Measurements from ENCODE around the gene FCN2. TPM values are rescaled to one million over a fixed set of nuclear protein-coding genes. Genes with fewer than 3 reads are reported as not detected.

Gene FCN2
- total RNA-seq, 4 donors from 2014 or later: 1.9 TPM; not detected in 3

DNA sequence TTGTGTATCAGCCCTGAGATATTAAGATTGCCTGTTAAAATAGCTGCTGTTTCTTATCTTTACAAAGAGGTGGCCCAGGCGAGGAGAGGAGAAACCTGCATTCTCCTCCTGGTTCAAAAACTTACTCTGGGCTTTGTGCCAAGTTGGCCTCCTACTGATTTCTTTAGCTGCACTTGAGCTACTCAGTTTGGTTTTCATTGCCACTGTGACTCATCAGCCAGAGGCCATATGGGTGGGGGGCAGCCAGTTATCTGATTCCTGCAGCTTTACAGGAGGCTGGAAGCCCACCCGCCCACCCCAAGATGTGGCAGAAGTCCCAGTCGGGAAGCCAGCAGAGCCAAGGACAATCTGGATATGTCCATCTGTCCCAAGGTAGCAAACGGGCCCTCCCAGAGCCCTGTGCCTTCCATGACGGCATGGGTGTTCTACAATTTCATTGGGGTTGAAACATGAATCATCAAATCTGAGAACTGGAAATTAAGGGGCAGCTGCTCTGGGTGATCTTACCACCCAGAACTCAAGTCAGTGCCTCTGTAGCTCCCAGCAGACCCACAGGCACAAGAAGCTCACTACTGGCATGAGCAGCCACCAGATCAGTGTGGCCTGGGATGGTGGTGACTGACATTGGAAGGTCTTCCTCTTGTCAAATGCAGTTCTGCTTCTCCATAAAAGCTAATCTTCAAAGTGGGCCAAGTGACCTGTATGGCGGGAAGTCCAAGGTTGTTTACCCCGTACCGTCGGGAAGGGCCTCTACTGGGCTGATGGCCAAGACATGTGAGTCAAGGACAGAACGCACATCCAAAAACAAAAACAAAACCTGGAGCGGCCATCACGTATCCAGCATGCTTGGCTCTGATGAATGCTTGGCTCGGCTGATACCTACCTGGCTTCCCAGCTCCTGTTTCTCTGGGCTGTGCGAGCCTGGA lies 15.6 kb downstream of the FCN2 start:
- TF ChIP-seq POLR2A (IDR thresholded peaks at IDR 0.05) (no peak), CTCF (IDR thresholded peaks at IDR 0.05) (no peak), EP300 (IDR thresholded peaks at IDR 0.05) (peak in 1 of 2 donors; percentile 81)
- peak overlapping the region; percentile 17 to 81 (median 50) for H3K27ac ChIP-seq
- no peak overlapping the region for H3K4me3 ChIP-seq
- H3K9me3 ChIP-seq: peaks cover 0 to 30% (median 0%) of the 10 kb centered on the region in 4 donors
- no peaks in the 10 kb centered on the region for H3K36me3 ChIP-seq
- H3K27me3 ChIP-seq: no peaks in the 10 kb centered on the region
- peak; percentile 64 to 80 for DNase-seq (ENCODE audit: low spot score in 2 of 2)
- 33 to 49% methylated on average over 14 of the region's 14 CpGs for WGBS, 2 donors
- H3K4me1 ChIP-seq: peaks cover 0 to 20% (median 2%) of the 10 kb centered on the region in 4 donors

DNA sequence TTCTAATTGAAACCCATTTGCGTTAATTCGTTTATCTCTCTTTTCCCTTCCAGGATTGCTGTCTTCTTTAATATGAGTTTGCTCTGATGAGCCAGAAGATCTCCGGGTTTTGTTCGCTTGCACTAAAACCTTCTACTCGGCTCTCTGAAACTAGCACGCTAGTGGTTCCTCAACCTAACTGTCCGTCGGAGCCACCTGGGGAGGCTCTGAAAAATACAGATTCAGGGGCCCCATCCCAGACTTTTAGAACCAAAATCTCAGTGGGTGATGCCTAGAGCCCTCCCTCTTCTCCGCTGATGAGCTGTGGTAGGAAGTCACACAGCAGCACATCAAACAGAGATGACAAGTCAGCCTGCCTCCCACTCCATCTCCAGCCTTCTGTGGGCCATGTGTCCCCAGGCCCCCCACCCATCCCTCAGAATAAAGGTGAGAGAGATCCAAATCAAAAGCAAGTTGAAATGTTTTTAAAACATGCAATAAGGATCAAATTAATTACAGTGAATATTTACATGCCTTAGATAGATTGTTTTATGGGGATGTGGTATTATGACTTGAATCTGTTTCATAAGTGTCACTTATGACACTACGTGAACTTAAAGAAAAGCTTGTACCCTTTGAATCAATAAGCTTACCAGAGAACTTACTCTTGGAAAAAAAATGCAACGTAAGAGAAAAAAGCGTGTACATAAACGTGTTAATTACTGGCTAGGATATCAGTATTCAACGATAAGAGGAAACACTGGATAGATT lies 16.4 kb downstream of the FCN2 start:
- WGBS, 2 donors: 67 to 73% methylated on average over 14 of the region's 14 CpGs
- no peaks in the 10 kb centered on the region for H3K27me3 ChIP-seq
- no peaks in the 10 kb centered on the region for H3K36me3 ChIP-seq
- no peak for DNase-seq (ENCODE audit: low spot score in 2 of 2)
- peaks cover 0 to 30% (median 0%) of the 10 kb centered on the region in 4 donors for H3K9me3 ChIP-seq
- H3K27ac ChIP-seq: peak overlapping the region; percentile 17 to 81 (median 50)
- TF ChIP-seq EP300 (IDR thresholded peaks at IDR 0.05) (no peak), POLR2A (IDR thresholded peaks at IDR 0.05) (no peak), CTCF (IDR thresholded peaks at IDR 0.05) (no peak)
- no peak overlapping the region for H3K4me3 ChIP-seq
- peaks cover 0 to 20% (median 2%) of the 10 kb centered on the region in 4 donors for H3K4me1 ChIP-seq

DNA sequence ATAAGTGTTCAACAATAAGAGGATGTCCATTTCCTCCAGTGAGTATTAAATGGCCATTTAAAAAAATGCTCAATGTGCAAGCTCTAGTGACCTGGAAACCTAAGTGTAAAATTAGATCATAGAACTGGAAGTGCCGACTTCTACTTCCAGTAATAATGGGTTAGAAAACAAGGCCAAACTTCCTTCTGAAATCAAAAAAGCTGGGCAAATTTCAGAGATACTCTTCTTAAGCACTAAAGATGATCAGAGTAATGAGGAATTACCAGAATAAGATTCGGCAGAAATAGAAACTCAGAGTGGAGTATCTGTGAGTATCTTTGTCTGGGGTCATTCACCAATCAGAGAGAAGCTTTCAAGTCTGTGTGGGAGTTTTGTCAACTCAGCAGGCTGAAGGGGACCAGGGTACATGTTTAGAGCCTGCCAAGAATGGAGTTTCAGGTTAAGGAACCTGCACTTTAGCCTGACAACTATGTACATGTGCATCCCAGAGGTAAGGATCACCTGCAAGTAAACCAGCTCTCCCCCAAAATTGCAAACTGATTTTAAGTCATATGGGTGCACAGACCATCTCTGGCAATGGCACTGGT lies 17.1 kb downstream of the FCN2 start:
- peaks cover 0 to 20% (median 2%) of the 10 kb centered on the region in 4 donors for H3K4me1 ChIP-seq
- TF ChIP-seq POLR2A (IDR thresholded peaks at IDR 0.05): no peak
- TF ChIP-seq EP300 (IDR thresholded peaks at IDR 0.05): peak; percentile 63 to 75
- H3K4me3 ChIP-seq: no peak overlapping the region
- WGBS, 2 donors: 41 to 46% methylated on average over 2 of the region's 2 CpGs
- peak overlapping the region in 2 of 4 donors; percentile 75 to 81 for H3K27ac ChIP-seq
- H3K27me3 ChIP-seq: no peaks in the 10 kb centered on the region
- DNase-seq (ENCODE audit: low spot score in 2 of 2): no peak
- H3K9me3 ChIP-seq: peaks cover 0 to 30% (median 0%) of the 10 kb centered on the region in 4 donors
- H3K36me3 ChIP-seq: no peaks in the 10 kb centered on the region

DNA sequence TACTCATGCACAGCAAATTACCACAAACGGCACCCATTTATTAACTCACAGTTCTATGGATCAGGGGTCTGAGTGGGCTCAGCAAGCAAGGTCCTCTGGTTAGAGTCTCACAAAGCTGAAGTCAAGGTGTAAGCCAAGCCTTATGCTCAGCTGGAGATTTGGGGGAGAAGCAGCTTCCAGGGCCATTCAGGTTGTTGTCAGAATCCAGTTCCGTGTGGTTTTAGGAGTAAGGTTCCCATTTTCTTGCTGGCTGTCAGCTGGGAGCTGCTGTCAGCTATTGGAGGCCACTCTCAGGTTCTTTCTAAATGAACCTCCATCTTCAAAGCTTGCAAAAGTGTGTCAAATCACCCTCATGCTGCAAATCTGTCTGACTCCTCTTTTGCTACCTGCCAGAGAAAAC lies 17.7 kb downstream of the FCN2 start:
- no peak for DNase-seq (ENCODE audit: low spot score in 2 of 2)
- peaks cover 0 to 30% (median 0%) of the 10 kb centered on the region in 4 donors for H3K9me3 ChIP-seq
- peak overlapping the region in 2 of 4 donors; percentile 75 to 81 for H3K27ac ChIP-seq
- no peak overlapping the region for H3K4me3 ChIP-seq
- H3K4me1 ChIP-seq: peaks cover 0 to 20% (median 2%) of the 10 kb centered on the region in 4 donors
- 47 to 54% methylated on average over 2 of the region's 2 CpGs for WGBS, 2 donors
- no peaks in the 10 kb centered on the region for H3K27me3 ChIP-seq
- H3K36me3 ChIP-seq: no peaks in the 10 kb centered on the region
- no peak for TF ChIP-seq EP300 (IDR thresholded peaks at IDR 0.05)
- no peak for TF ChIP-seq CTCF (IDR thresholded peaks at IDR 0.05)
- no peak for TF ChIP-seq POLR2A (IDR thresholded peaks at IDR 0.05)

GRCh38 chr9:134899168-134899567 lies 18.6 kb downstream of the FCN2 start:
- H3K4me1 ChIP-seq: peaks cover 0 to 20% (median 2%) of the 10 kb centered on the region in 4 donors
- H3K4me3 ChIP-seq: no peak overlapping the region
- no peak for TF ChIP-seq CTCF (IDR thresholded peaks at IDR 0.05)
- no peak for TF ChIP-seq EP300 (IDR thresholded peaks at IDR 0.05)
- no peak overlapping the region for H3K27ac ChIP-seq
- H3K27me3 ChIP-seq: no peaks in the 10 kb centered on the region
- H3K36me3 ChIP-seq: no peaks in the 10 kb centered on the region
- no peak for DNase-seq (ENCODE audit: low spot score in 2 of 2)
- WGBS, 2 donors: 92 to 93% methylated on average over 3 of the region's 3 CpGs
- peaks cover 0 to 27% (median 0%) of the 10 kb centered on the region in 4 donors for H3K9me3 ChIP-seq
